HepG2 (cell line): ENCODE data around the gene ICE1. TPM values are rescaled to one million over a fixed set of nuclear protein-coding genes. Genes with fewer than 3 reads are reported as not detected.

Source experiments
- ATAC-seq: fragments of 200-7000 bp; cut with Tn5 transposase; 3 replicates; pipeline ENCODE4 v1.9.1; 2020; ENCODE audit warnings: mild to moderate bottlenecking, moderate library complexity
- BruUV-seq: library from RNA; stranded (reverse); fragments of 400-500 nt; replicated peaks from 2 replicates; lab custom pipeline; 2021; lab: Mats Ljungman, UMichigan
- CTCF ChIA-PET: fragments of 300-600 bp; formaldehyde crosslinking; extraction: SDS; loops from one replicate; lab custom pipeline; 2021; ENCODE audit warnings: low total read pairs, inconsistent platforms, low intra/inter-chr PET ratio; lab: Yijun Ruan, JAX
- POLR2A ChIA-PET: fragments of 350-600 bp; sonication (Branson Sonifier 250); formaldehyde crosslinking; loops from one replicate; lab custom pipeline; 2020; ENCODE audit warnings: antibody characterized with exemption, inconsistent platforms; lab: Yijun Ruan, JAX
- DNase-seq: peaks from one replicate; pipeline ENCODE4 v3.0.0-alpha.2; 2015; ENCODE audit warnings: low spot score
- FAIRE-seq: peaks from 3 replicates; lab custom pipeline; 2011; peaks lifted over from hg19 to GRCh38; lab: Jason Lieb, UNC
- H2AFZ ChIP-seq: one replicate; pipeline ENCODE4 v1.6.1; 2011; ENCODE audit warnings: low read length, inconsistent platforms
- H3K27ac ChIP-seq: fragments of 300-600 bp; 3 replicates; pipeline ENCODE4 v1.8.0; 2011; ENCODE audit warnings: mixed run types, mild to moderate bottlenecking, mixed read lengths, low read length, inconsistent platforms; ENCODE audit not compliant: insufficient read depth; ENCODE audit errors: extremely low read length
- H3K27me3 ChIP-seq, 2 experiments: fragments of 200-600 bp in 1 of 2; 2 replicates in 1 of 2; 3 replicates in 1 of 2; pipeline versions ENCODE4 v1.6.0 to v1.8.0; 2011; ENCODE audit warnings: low read length in 2 of 2, mild to moderate bottlenecking in 2 of 2, moderate library complexity in 2 of 2, inconsistent platforms in 1 of 2; ENCODE audit not compliant: insufficient read depth in 2 of 2, control insufficient read depth in 1 of 2
- H3K36me3 ChIP-seq, 2 experiments: fragments of 200-600 bp in 1 of 2; replicated peaks in 1 of 2; 2 replicates in 1 of 2; 3 replicates in 1 of 2; pipeline versions ENCODE4 v1.5.1 to v1.8.0; 2011; ENCODE audit warnings: low read length in 2 of 2, inconsistent platforms in 1 of 2; ENCODE audit not compliant: insufficient read depth in 2 of 2, control insufficient read depth in 1 of 2
- H3K4me1 ChIP-seq: 2 replicates; pipeline ENCODE4 v1.5.1; 2012; ENCODE audit warnings: low read length, inconsistent platforms; ENCODE audit not compliant: insufficient read depth
- H3K4me2 ChIP-seq: 2 replicates; pipeline ENCODE4 v1.6.0; 2011; ENCODE audit warnings: low read depth, low read length, inconsistent platforms
- H3K4me3 ChIP-seq, 3 experiments: fragments of 200-600 bp in 1 of 3; sonication (generic), shearing (Covaris generic) in 1 of 3; replicated peaks in 1 of 3; 2 replicates each; pipeline ENCODE4 v1.5.1; 2011 to 2016; ENCODE audit warnings: low read length in 3 of 3, inconsistent platforms in 2 of 3, low read depth in 2 of 3, mild to moderate bottlenecking in 2 of 3, control low read depth in 1 of 3, mixed read lengths in 1 of 3; ENCODE audit not compliant: insufficient read depth in 1 of 3
- H3K79me2 ChIP-seq: one replicate; pipeline ENCODE4 v1.6.1; 2011; ENCODE audit warnings: low read length, inconsistent platforms; ENCODE audit not compliant: insufficient read depth
- H3K9ac ChIP-seq: 2 replicates; pipeline ENCODE4 v1.6.0; 2011; ENCODE audit warnings: mild to moderate bottlenecking, low read depth, low read length, inconsistent platforms; ENCODE audit not compliant: insufficient read depth
- H3K9me3 ChIP-seq: 2 replicates; pipeline ENCODE4 v1.5.1; 2012; ENCODE audit warnings: mild to moderate bottlenecking, low read length
- H4K20me1 ChIP-seq: 2 replicates; pipeline ENCODE4 v1.6.0; 2011; ENCODE audit warnings: inconsistent platforms, mild to moderate bottlenecking, low read length, moderate library complexity; ENCODE audit not compliant: insufficient read depth
- CCAR2 ChIP-seq: fragments of 200-400 bp; formaldehyde crosslinking; optimal IDR thresholded peaks from 2 replicates; pipeline ENCODE3; 2018; ENCODE audit warnings: low read depth, mild to moderate bottlenecking, low read length, moderate library complexity
- HCFC1 ChIP-seq: fragments of 150-350 bp; IDR thresholded peaks from 2 replicates; pipeline ENCODE4 v1.6.1; 2014; ENCODE audit warnings: low read depth, low read length
- SOX6 ChIP-seq, 2 experiments: fragments of 450-650 bp in 1 of 2; sonication (generic) in 1 of 2; formaldehyde crosslinking in 1 of 2; IDR thresholded peaks; 2 replicates each; pipeline versions ENCODE4 v1.4.0 to v1.6.1; 2017 to 2020; ENCODE audit warnings: antibody characterized with exemption in 1 of 2, mild to moderate bottlenecking in 1 of 2, missing genetic modification reagents in 1 of 2
- TFE3 ChIP-seq: IDR thresholded peaks from 2 replicates; pipeline ENCODE4 v1.6.1; 2016
- ZNF350 ChIP-seq: sonication (generic); formaldehyde crosslinking; IDR thresholded peaks from 2 replicates; pipeline ENCODE4 v1.4.0; 2020; ENCODE audit warnings: mild to moderate bottlenecking, low read depth, missing genetic modification reagents, borderline replicate concordance
- ZNF770 ChIP-seq: sonication (generic); formaldehyde crosslinking; IDR thresholded peaks from 2 replicates; pipeline ENCODE4 v1.5.0; 2020; ENCODE audit warnings: mild to moderate bottlenecking, missing genetic modification reagents
- WGBS: methylation state at CpG from one replicate; pipeline ENCODE4 v1.1.6; 2017; ENCODE audit warnings: low lambda C conversion rate; 5-methylcytosine and 5-hydroxymethylcytosine counted together
- in situ Hi-C: cut with HindIII; loops from 2 replicates; pipeline ENCODE4 v1.10.0; 2017; ENCODE audit warnings: low pct_unique_long_range_greater_than_20kb; ENCODE audit not compliant: extremely low pct_ligation_motif_present
- intact Hi-C: fragments of 100-400 bp; cut with micrococcal nuclease; formaldehyde crosslinking; loops from one replicate; pipeline ENCODE4 v1.10.0; 2022; ENCODE audit not compliant: unreplicated experiment
- polyA plus RNA-seq, 8 experiments: library from polyadenylated mRNA; depleted of rRNA in 3 of 8; stranded (reverse) in 7 of 8; unstranded in 1 of 8; fragments of >200 nt; fragmentation: Illumina TruSeq in 4 of 8; extraction: Trizol in 4 of 8; gene quantifications; 2 replicates each; pipeline versions ENCODE4 v1.2.1 to v1.2.3, GENCODE V29; 2011 to 2016; ENCODE audit warnings: low read depth in 4 of 8, missing spikeins in 1 of 8, mixed read lengths in 1 of 8; ENCODE audit not compliant: insufficient read depth in 1 of 8
- total RNA-seq, 5 experiments: library from RNA; depleted of rRNA; stranded (reverse); fragments of >200 nt; fragmentation: Illumina TruSeq; extraction: Trizol; gene quantifications; 2 replicates each; pipeline ENCODE4 v1.2.3, GENCODE V29; 2016; ENCODE audit warnings: low read depth in 1 of 5

Gene ICE1
- total and polyA plus RNA-seq, 2 of the 13 experiments (the other 11 are each of a cell fraction or from before 2014, with no cell fraction given) = 9.1 to 27.6 TPM

GRCh38 chr5:5387192-5387591 is 35.3 kb upstream of the ICE1 start (continued):
- no peak for TF ChIP-seq ZNF770 (CRISPR knock-in tag)
- TF ChIP-seq, all 625 proteins: peak for 0

- Histone ChIP-seq H3K27ac (no peak overlapping the region), H3K79me2 (no peaks in the 10 kb centered on the region), H3K4me1 (0 out of 2 replicates have a peak, but pooled peaks cover 5% of the 10 kb centered on the region), H3K9me3 (no peaks in the 10 kb centered on the region), H3K36me3 (no peaks in the 10 kb centered on the region), H4K20me1 (no peaks in the 10 kb centered on the region), H3K9ac (no peak overlapping the region), H3K4me2 (no peak overlapping the region), H3K4me3 (no peak overlapping the region), H3K27me3 (no peaks in the 10 kb centered on the region; a peak in 1 of 5 replicates), H2AFZ (no peak overlapping the region)
- intact Hi-C loops (no loop called here), in situ Hi-C loops (no loop called here)
- WGBS = 50% methylated on average over 1 of the region's 1 CpG
- ChIA-PET CTCF (no interaction called here), POLR2A (no interaction called here)
- no peak for TF ChIP-seq CCAR2
- TF ChIP-seq ZNF350 (CRISPR knock-in tag) = no peak
- no peak for TF ChIP-seq TFE3 (CRISPR knock-in tag)
- TF ChIP-seq HCFC1 = no peak
- TF ChIP-seq SOX6 (IDR thresholded peaks at IDR 0.05) = no peak
- no peak for TF ChIP-seq SOX6 (CRISPR knock-in tag; IDR thresholded peaks at IDR 0.05)
- no peak for FAIRE-seq
- no peak for DNase-seq
- ATAC-seq = no peak
- no TSS peak for BruUV-seq
Observed at GRCh38 chr5:5387777-5388176, 34.7 kb upstream of the ICE1 start.
